NCI-H446 (cell line): ENCODE measurements around the gene DHRS7C.

Experiments
- DNase-seq, 2 experiments: peaks; one replicate each; lab custom pipeline; 2025; lab: John Stamatoyannopoulos, UW

Gene DHRS7C, protein sequence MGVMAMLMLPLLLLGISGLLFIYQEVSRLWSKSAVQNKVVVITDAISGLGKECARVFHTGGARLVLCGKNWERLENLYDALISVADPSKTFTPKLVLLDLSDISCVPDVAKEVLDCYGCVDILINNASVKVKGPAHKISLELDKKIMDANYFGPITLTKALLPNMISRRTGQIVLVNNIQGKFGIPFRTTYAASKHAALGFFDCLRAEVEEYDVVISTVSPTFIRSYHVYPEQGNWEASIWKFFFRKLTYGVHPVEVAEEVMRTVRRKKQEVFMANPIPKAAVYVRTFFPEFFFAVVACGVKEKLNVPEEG

DNA sequence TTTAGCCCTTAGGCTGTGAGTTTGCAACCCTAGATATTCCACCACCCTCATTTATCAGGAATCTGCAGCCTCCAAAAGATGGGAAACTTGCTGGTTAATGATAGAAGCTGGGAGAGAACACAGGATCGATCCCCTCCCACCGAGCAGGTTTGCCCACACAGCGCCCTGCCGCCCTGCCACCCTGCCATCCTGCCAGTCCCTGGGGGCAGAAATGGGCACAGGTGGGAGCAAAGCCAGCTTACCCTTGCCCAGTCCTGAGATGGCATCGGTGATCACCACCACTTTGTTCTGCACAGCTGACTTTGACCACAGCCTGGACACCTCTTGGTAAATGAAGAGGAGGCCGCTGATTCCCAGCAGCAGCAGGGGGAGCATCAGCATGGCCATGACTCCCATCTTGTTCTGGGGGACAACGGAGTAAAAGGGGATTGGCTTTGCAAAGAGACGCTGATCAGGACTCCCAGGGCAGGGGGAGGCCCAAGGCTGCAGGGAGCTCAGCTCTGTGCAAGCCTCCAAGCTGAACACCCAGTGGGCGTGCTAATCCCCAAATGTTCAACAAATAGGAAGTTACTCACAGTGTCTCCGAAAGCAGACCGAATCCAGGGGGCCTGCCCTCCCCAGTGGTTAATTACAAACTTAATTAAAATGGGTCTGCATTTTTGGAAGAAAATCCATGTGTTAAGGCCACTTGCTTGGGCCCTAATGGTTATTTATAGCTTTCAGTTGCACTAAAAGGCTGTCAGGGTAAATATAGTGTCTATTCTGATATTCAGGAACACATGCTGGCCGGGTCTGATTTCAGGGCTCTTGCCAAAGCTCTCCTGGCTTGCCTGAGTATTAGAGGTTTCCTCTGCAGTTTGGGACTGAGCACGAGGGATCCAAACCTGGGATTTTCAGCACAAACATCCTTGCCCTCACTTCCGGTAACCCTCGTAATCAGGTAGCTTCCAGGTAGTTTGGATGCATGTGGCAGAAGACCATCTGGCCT lies at the start of gene DHRS7C:
Gene DHRS7C (minus strand): TSS at position 704 of the 988 bp plus-strand sequence. CDS start 308 bp downstream, at position 396.
- no peak for DNase-seq

DNA sequence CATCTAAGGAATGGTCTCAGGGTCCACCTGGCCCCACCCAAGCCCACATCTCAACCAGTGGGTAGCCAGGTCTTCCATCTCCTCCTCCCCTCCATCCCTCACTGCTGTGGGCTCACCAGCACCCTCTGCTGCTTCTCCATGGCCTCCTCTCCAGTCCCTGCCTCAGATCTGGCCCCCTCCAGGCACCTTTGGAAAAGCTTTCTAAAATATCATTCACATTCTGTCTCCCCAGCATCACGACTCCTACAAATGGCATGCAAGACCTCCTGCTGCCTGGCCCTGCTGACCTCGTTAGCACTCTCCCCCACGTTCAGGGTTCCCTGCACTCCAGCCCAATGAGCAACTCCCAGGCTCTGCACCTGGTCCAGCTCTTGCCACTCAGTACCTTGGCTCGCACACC lies 48.0 kb upstream of the DHRS7C start:
- no peak for DNase-seq

DNA sequence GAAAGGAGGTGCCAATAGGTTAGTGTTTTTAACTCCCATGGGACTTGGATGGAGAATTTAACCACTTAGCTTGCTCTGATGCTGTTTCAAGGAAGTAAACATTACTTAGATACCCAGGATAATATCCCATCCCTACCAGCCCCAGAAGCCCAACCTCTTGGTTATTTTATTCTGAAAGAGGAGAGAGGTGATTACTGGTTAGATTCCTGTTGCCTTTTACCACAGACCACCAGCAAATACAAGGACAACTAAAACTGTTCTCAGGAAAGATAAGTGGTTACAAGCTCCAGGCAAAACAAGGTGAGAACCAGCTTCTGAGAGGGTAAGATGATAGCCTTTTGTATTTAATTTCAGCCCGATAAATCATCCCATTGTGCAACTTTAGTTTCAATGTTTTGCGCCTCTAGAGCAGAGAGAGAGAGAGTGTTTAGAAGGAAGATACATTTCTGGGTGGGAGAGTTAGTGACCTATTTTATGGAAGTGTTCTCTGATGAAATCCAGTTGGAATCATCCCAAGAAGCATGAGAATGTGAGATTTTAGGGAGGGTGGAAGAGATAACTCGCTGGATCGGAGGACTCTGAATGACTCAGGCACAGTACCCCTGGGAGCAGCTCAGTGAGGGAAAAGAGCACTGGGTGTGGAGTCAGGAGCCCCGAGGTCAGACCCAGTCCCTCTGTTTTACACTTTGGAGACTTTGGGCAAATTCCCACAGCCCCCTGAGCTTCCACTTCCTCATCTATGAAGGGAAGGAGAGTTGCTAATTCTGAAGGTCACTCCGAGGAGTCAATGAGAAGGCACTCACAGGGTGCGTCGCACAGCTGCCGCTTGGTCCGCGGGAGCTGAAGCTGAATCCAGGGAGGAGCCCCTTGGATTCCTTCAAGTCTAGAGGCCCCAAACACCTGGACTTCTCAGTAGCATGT lies 46.4 kb upstream of the DHRS7C start:
- DNase-seq: no peak

DNA sequence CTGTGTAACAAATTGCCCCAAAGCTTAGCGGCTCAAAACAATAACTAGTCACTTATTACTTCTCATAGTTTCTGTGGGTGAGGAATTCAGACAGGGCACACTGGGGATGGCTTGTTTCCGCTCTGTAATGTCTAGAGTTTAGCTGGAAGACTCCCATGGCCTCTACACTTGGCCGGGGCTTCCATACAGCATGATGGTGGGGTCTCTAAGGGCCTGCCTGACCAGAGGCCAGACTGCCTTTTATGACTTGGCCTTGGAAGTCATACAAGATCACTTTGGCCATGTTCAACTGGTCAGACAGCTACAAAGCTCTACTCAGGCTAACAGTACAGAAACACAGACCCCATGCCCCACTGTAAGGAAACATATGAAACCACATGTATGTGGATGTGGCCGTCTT lies 42.5 kb upstream of the DHRS7C start:
- no peak for DNase-seq

DNA sequence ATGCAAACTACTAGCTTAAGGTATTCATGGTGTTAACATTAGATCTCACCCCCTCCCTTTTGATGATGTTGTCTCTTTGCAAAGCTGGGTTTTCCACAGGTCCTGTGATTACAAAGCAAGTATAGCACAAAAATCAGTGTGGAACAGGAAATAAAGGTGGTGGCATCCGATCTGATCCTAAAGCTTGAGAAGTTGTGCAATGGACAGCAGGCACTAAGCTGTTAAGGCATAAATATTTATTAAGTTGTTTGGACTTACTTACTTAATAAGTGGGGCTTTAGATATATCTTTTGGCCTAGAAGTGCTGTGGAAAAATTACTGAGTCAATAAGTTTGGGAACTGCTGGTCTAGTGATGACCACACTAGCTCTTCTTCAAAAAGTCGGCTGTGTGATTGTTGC lies 39.3 kb upstream of the DHRS7C start:
- no peak for DNase-seq

DNA sequence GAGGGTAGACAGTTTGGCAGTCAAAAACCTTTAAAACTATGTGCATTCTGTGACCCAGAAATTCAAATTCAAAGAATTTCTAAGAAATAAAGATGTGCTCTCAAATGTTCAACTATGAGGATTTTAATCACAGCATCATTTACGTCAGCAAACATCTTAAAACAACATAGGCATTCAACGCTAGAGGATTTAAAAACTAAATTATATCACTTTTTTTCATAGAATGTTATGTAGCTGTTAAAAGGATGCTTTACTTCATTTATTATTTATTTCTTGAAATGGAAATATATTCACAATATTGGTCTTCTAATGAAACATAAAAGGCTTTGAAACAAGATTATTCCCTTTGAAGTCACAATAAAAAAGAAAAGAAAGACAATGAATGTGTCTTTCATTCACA lies 38.0 kb upstream of the DHRS7C start:
- no peak for DNase-seq

DNA sequence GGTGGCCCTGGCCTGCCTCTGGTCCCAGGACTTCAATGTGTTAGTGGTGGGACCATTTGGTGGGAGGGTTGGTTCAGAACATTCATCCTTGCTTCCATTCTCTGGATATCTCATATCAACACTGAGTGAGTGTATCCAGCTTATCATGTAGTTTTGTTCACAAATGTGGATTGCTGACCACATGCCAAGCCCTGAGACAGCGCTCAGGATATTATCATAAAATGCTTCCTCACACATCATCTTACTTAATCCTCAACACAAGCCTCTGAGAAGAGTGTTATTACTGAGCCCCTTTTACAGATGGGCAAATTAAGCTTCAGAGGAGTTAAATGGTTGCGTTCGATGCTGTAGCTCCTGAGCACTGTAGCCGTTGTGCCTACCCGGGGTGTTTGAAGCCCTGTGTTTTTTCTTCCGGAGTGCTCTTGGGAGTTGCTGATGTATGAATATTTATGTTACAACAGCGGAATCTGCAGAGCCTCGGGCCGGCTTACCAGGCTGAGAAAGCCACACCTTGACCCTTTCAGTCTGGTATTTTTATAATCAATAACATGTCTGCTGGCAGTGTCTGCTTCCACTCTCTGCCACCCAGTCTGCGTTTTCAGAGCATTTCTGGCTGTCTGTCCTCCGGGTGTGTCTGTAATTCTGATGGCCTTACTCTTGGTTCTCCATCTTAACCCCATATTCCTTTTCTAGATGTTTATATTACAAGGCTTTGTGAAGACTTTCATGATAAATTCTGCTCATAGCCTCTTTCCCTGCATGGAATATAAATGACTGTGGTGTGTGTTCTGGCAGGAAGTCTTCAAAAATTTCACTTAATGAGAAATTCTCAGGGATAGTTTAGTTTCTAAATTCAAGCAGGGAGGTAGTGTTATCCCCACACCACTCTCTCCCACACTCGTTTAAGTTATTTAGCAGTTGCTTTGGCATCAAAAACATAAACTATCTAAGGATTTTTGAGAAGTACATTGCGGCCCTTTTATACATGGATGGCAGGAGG lies 37.2 kb upstream of the DHRS7C start:
- no peak for DNase-seq

DNA sequence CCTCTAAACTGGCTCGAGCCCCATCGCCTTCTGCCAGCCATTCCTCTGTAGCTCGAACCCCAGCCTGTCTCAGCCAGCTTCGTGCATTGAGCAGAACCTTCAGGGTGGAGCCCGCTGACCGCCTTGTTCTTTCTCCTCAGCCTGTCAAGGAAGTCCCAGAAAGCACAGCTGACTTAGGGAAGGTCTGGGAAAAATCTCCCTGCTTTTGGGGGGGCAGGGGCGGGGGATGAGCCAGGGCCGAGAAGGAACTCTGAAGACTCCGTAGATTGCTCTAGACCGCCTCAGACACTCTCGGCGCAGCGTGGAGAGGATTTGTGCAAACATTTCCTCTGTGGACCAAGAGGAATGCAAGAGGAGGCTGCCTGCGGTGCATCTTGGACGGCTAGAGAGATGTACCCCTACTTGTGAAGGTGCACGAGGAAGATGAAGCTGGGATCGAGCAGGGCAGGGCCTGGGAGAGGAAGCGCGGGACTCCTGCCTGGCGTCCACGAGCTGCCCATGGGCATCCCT lies 34.3 kb upstream of the DHRS7C start, which contains the start of gene GLP2R:
Gene GLP2R (plus strand): TSS at position 284 of the 510 bp plus-strand sequence. CDS start 140 bp downstream, at position 424.
- DNase-seq: no peak

DNA sequence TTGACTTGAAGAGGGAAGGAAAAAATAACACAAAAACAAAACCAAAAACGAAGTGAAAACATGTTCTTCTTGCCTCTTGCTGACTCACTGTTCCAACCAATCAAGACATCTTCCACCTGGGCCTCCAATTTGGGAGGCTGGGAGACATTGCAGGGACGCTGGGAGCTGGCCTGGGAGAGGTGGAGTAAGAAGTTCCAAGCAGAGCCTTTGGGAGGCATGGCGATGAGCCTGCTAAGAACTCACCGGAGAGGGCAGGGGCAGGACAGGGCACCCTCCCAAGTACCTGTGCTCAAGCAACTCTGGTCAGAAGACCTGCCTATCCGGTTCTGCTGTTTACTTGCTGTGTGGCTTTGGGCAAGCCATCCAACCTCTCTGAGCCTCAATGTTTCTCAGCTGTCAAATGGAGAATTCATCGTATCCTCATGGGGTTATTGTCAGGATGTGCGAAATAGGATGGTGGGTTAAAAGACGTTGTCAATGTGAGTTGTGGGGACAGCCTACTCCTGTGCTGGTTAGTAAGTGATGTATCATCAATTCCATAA lies 33.5 kb upstream of the DHRS7C start:
- DNase-seq: no peak

DNA sequence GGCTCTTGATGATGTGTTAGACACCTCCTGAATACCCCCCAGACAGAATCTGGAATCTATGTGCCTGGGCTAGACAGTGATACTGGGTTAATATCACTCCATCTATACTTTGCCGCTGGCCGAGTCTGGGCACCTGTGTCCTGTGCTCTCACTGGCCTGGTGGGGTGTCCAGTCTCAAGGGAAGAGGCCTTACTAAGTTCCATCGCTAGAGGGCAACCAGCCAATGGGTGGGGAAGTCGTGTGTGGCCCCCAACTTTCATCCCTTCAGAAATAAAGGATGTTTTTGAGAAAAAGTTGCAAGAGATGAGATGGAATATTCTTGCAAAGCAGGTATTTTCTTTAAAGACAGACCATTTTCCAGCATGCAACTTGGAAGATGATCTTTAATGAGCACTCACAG lies 32.7 kb upstream of the DHRS7C start:
- DNase-seq: no peak

DNA sequence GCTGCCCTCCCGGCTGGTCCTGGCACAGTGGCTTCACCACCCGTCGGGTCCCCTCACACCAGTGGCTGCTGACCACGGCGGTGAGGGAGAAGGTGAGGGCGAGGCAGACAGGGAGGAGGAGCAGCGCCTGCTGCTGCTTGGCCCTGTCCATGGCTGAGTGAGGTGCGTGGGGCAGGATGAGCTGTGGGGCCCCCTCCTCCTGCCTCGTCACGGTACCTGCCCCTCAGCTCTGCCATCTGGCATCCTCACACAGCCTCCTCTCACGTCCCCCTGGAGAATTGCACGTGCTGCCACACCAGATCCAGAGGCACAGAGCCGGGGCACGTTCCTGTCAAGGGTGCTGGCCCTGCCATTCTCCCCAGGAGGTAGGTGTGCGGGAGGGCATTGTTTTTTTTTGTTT lies 30.5 kb upstream of the DHRS7C start, which contains the start of gene GSG1L2:
Gene GSG1L2 (minus strand): TSS at position 159 of the 400 bp plus-strand sequence. CDS start 8 bp downstream, at position 151.
- DNase-seq: no peak

DNA sequence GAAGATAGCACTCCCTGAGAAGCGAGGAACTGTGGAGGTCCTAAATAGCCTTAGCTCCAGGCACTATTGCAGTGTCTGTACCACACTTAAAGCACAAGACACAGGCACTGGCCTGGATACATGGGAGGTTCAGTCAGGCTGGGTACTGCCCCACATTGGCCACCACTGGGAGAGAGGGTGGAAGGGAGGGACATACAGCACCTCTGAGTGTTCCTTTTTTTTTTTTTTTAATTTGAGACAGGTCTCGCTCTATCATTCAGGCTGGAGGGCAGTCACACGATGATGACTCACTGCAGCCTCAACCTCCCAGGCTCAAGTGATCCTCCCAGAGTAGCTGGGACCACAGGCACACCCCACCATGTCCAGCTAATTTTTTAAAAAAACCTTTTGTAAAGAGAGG lies 29.1 kb upstream of the DHRS7C start:
- no peak for DNase-seq

DNA sequence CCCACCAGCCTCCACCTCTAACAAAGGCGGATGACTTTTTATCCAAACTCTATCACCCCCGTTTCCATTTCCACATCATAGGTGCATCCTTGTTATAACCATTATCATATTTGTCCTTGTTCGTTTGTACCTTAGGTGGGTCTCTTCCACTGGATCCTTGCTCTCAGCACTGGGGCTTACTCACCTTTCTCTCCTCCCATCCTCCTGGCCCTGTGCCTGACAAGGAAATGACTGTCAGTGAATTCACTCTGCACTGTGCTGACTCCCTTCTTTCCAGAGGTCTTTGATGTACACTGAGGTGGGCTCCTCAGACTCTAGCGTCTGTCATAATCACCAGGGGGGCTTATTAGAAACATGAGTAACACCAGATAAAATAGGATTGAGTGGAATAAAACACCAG lies 27.4 kb upstream of the DHRS7C start:
- no peak for DNase-seq

DNA sequence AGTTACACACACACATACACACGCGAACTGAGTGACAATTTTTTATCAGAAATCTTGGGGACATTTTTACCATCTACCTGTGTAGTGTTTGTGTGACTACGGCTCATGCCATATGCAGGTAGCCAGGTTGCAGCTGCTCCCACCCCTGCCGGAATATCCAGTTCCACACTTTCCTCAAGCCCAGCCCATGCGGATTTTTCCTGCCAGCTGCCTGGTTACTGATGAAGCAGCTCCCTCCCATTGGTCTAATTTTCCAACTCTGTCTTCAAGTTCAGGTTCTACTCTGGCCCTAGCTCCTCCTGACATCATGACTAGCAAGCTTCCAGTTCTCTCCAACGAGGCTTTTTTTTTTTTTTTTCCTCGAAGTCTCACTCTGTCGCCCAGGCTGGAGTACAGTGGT lies 25.7 kb upstream of the DHRS7C start:
- DNase-seq: no peak

DNA sequence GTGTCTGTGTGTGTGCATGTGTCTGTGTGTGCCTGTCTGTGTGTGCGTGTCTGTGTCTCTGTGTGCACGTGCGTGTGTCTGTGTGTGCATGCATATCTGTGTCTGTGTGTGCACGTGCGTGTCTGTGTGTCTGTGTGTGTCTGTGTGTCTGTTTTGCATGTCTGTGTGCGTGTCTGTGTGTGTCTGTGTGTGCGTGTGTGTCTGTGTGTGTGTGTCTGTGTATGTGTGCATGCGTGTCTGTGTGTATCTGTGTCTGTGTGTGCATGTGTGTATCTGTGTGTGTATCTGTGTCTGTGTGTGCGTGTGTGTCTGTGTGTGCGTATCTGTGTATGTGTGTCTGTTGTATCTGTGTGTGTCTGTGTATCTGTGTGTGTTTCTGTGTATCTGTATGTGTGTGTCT lies 25.1 kb upstream of the DHRS7C start:
- DNase-seq: no peak

DNA sequence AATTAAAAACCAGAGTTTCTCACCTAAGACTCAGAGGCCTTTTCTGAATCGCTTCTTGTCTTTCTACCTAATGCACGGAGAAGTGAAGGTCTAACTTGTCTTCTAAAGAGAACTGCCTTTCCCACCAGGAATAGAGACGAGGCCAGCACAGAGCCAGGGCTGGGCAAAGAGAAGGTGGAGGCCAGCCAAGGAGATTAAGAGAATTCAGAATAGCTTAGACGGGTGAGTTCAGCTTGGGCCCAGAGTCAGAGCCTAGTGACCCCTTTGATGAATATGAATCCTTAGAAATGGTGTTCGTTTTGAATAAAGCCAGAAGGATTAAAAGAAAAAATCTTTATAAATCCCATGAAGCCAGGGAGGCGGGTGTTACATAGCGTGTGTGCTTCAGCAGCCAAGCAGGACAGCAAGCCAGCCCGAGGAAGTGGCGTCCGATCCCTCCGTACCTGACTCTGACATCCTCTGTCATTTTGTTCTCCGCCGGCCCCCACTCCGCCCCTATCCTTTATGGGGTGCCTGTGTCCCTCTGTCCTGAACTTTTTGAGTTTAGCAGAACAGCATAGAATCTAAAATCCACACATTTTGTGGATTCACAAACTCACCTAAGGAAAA lies 23.0 kb upstream of the DHRS7C start:
- DNase-seq: no peak

DNA sequence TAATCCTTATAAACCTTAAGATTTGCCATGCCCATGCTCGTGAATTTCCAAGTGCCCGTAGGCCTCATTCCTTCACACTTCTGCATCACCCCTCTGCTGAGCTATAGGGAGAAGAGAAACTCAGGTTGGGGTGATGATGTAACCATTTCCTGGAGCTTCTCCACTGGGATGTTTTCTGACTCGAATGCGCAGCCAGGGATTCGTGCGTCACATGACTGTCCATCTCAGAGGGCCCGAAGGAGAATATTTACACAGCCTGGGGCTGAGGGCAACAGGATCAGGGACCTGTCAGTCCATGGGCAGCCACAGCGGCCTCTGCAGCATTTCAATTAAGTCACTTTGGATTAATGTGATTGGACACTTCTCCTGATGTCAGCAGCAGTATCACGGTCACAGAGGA lies 21.8 kb upstream of the DHRS7C start:
- DNase-seq: no peak

DNA sequence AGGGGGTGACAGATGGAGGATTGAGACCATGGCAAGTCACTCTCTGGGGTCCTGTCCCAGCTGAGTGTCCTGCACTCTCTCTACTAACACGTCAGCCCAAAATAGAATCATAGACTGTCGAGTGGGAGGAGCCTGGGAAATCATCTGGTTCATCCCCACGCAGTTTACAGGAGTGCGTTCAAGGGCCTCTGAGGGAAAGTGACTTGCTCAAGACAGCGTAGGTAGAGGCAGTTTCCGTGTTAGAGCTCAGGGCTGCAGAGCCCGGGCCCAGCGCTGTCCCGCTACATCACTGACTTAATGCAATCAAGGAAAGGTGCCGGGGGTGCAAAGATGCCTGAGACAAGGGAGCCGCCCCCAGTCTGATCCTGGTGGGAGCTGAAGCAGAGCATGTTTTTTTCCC lies 20.1 kb upstream of the DHRS7C start:
- no peak for DNase-seq

DNA sequence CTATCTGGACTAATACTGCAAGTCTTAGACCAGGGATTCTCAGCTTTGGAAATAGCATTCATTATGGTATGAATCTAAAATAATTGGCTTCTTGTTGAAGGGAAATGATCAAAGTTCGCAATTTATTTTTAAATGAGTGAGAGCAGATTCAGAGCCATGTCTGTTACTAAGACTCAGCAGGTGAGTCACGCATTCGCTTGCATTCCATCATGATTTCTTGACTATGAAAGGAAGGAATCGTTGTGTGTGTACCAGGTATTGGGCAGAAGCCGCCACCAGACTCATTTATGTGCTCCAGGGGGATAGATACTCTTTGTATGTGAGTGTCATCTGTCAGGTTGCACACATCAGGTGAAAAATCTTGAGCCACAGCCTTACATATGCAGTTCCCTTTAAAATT lies 19.7 kb upstream of the DHRS7C start:
- DNase-seq: no peak
